HTERT RPE-1 (cell line): ENCODE data around the gene POLR2J.
"Not testable (repeated sequence)": the region's sequence is repeated elsewhere in the genome, so short reads cannot be mapped to it uniquely, and the experiment has no call there.

Source experiments
- in situ Hi-C: fragments of 300-500 bp; cut with MboI; formaldehyde crosslinking; loops from 4 replicates; pipeline ENCODE4 v1.14.3; 2020; ENCODE audit warnings: low sequenced_read_pairs

POLR2J gene

GRCh38 chr7:102478314-102479208 lies at the start of gene POLR2J:
Gene POLR2J (minus strand): TSS chr7:102478922. CDS start chr7:102478860, 62 bp downstream.
- in situ Hi-C loops: not testable (repeated sequence)

- in situ Hi-C loops: not testable (repeated sequence)
Observed at GRCh38 chr7:102527822-102528793, 49.4 kb upstream of the POLR2J start.

GRCh38 chr7:102527182-102527581 lies 48.5 kb upstream of the POLR2J start:
- in situ Hi-C loops: not testable (repeated sequence)

- in situ Hi-C loops: not testable (repeated sequence)
Observed at GRCh38 chr7:102524803-102525202, 46.1 kb upstream of the POLR2J start.

DNA sequence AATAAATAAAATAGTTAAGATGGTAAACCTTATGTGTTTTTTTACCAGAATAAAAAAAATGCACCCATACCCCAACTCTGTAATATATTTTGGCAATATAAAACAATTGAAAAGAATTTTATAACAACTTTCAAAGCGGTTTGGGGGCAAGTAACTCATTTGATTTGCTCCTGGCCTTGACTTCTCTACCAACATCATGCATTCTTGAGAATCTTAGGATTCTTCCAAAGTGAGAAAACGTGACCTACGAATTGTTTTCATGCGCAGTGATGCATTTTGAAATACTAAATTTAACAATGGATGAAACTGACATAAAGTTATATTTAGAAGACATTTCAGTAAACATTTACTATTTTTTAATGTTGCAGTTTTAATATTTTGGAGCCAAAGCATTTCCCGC lies 42.1 kb upstream of the POLR2J start:
- in situ Hi-C loops: not testable (repeated sequence)

- in situ Hi-C loops: not testable (repeated sequence)
Observed at GRCh38 chr7:102517550-102518147, 38.9 kb upstream of the POLR2J start, which contains the start of gene RASA4B. Gene RASA4B (minus strand): TSS chr7:102517777. CDS start chr7:102517710, 67 bp downstream.

GRCh38 chr7:102516951-102517350 lies 38.2 kb upstream of the POLR2J start:
- in situ Hi-C loops: not testable (repeated sequence)

- in situ Hi-C loops: not testable (repeated sequence)
Observed at GRCh38 chr7:102515889-102516288, 37.2 kb upstream of the POLR2J start.

GRCh38 chr7:102514881-102515721 lies 36.4 kb upstream of the POLR2J start:
- in situ Hi-C loops: not testable (repeated sequence)

- in situ Hi-C loops: not testable (repeated sequence)
Observed at GRCh38 chr7:102512642-102513221, 34.0 kb upstream of the POLR2J start.

DNA sequence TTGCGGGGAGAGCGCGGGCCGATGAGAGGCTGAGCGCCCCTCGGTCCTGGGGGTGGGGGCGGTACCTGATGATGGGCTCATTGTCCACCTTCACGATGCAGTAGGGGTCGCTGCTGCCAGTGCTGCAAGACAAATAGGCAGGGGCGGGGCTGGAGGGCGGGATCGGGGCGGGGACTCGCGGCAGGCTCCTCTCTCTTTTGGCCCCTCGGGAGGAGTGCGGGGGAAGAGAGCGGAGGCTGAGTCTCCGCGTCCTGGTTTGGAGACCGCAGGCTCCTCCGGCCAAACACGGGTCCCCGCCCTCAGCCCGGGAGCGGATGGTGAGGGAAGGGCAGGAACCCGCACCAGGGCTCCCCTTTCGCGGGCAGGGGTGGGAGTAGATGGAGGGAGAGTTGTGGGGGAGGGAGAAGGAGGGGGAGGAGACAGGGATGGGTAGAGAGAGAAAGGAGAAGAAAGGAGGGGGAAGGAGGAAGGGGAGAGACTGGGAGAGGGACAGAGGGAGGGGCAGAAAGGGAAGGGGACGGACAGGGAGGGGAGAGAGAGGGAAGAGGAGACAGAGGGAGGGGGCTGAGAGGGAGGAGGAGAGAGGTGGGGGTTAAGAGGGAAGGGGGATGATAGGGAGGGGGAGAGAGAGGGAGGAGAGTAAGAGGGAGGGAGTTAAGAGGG lies 33.3 kb upstream of the POLR2J start:
- in situ Hi-C loops: not testable (repeated sequence)

DNA sequence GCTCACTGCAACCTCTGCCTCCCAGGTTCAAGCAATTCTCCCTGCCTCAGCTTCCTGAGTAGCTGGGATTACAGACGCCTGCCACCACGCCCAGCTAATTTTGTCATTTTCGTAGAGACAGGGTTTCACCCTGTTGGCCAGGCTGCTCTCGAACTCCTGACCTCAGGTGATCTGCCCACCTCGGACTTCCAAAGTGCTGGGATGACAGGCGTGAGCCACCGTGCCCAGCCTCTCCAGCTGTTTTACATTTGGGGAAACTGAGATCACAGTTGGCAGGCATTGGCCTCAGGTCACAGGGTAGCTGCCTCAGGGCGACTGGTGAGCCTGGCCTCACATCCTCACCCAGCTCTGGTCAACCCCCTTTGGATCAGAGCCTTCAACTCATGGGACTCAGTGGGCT lies 31.9 kb upstream of the POLR2J start:
- in situ Hi-C loops: not testable (repeated sequence)

DNA sequence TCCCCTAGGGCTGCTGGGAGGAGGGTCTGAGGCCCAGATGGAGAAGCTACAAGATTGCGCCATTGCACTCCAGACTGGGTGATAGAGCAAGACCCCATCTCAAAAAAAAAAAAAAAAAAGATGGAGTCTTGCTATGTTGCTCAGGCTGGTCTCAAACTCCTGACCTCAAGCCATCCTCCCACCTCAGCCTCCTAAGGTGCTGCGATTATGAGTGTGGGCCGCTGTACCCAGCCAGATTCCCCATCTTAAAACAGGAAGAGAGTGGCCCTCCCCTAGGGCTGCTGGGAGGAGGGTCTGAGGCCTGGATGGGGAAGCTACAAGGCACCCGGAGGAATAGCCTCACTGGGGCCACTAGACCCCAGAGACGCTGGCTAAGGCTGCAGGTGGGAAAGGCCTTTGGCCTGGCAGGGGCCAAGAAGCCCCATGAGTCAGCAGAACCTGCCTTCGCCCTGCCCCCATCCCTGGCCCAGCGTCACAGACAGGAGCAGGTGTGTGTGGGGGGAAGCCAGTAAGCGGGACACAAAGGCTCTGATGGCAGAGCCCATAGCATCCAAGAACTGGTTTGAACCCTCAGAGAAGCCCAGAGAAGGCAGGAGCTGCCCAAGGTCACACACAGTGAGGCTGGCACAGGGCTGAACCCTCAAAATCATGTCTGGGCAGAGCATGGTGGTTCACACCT lies 28.8 kb upstream of the POLR2J start:
- in situ Hi-C loops: not testable (repeated sequence)

DNA sequence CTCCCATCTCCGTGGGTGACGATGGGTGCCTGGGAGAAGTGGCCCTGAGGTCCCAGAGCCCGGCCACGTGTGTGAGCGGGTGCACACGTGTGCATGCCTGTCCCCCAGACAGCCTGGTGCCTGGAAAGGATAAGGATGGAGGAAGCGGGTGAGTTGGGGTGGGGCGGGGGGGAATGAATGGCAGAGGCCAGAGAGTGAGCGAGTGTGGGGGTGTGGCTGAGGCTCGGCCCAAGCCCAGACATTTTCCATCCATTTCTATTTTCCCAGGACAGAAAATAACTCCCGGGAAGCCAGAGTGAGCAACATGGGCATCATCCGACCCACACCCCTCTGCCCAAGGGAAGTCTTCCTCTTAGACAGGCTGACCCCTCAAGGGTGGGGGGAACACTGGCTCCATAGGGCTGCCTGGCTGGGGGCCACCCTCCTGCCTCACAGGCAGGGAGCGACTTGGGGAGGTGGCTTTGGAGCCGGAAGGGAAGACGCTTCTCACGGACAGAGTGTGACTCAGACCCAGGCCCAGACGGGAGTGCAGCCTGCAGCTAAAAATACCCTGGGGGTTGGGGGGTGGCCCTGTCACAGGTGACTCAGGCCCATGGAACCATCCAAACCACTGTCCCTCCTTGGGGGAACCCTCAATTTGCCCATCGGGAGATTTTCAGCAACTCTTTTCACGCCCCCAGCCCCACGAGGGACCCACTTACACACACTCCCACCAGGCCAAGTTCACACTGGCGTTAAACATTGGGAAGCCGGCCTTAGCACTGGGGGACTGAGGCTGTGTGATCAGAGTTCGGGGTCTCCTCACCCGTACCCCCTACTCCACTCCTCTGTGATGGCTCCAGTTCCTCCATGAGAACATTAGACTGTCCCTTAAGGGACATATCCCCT lies 26.8 kb upstream of the POLR2J start:
- in situ Hi-C loops: not testable (repeated sequence)

DNA sequence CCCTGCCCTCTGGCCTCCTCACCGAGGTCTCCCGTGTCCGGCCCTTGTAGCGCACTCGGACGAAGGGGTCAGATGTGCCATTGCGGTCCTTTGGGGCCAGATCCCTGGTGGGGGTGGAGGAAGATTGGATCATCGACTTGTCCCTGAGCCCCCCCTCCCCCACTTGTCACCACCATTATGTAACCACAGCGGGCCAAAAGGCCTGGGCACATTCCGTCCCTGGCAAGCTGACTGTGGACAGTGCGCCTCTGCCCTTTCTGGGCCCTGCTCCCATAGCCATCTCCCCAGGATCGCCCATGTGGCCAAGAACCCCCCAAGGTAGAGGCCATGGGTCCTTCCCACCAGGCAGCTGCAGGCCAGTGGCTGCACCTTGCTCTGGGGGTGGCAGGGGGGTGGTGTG lies 24.4 kb upstream of the POLR2J start:
- in situ Hi-C loops: not testable (repeated sequence)

DNA sequence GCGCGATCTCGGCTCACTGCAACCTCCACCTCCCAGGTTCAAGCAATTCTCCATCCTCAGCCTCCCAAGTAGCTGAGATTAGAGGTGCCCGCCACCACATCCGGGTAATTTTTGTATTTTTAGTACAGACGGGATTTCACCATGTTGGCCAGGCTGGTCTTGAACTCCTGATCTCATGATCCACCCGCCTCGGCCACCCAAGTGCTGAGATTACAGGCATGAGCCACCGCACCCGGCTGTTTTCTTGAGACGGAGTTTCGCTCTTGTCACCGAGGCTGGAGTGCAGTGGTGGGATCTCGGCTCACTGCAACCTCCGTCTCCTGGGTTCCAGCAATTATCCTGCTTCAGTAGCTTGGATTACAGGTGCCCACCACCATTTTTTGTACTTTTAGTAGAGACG lies 19.6 kb upstream of the POLR2J start:
- in situ Hi-C loops: not testable (repeated sequence)

DNA sequence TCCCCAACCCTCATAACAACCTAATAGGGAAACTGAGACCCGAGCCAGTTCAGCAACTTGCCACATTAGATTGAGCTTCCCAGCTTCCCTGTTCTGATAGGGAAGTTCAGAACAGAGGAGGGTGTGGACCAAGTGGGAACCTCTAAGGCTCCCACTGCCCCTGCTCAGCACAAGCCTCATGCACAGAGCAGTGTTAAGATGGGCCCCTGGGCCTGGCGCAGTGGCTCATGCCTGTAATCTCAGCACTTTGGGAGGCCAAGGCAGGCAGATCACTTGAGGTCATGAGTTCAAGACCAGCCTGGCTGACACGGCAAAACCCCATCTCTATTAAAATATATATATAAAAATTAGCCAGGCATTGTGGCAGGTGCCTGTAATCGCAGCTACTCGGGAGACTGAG lies 18.6 kb upstream of the POLR2J start:
- in situ Hi-C loops: not testable (repeated sequence)

- in situ Hi-C loops: not testable (repeated sequence)
Observed at GRCh38 chr7:102496861-102497260, 18.1 kb upstream of the POLR2J start.
